Thyroid gland (tissue), 4 donors: ENCODE results near the gene LIPN. TPM values are rescaled to one million over a fixed set of nuclear protein-coding genes. Genes with fewer than 3 reads are reported as not detected.

Source experiments
- DNase-seq, 2 donors: peaks; one replicate each; pipeline ENCODE4 v3.0.0-alpha.2; 2019
- H3K27ac ChIP-seq, 3 donors: fragments of 200-600 bp; sonication (generic); 1 replicate in 2 of 3; 2 replicates in 1 of 3; pipeline ENCODE4 v1.5.1; 2016 to 2019; ENCODE audit warnings: mild to moderate bottlenecking in 1 of 3, moderate library complexity in 1 of 3
- H3K27me3 ChIP-seq: fragments of 200-600 bp; sonication (generic); one replicate; pipeline ENCODE4 v1.5.1; 2019
- H3K36me3 ChIP-seq, 2 donors: fragments of 200-600 bp; sonication (generic); one replicate each; pipeline ENCODE4 v1.5.1; 2016 to 2019
- H3K4me1 ChIP-seq, 2 donors: fragments of 200-600 bp; sonication (generic); one replicate each; pipeline ENCODE4 v1.5.1; 2017 to 2019
- H3K4me3 ChIP-seq, 3 donors: fragments of 200-600 bp; sonication (generic); replicated peaks in 1 of 3; 1 replicate in 2 of 3; 2 replicates in 1 of 3; pipeline ENCODE4 v1.5.1; 2016; ENCODE audit warnings: mild to moderate bottlenecking in 1 of 3
- H3K9me3 ChIP-seq: fragments of 200-600 bp; sonication (generic); one replicate; pipeline ENCODE4 v1.5.1; 2017
- CTCF ChIP-seq, 6 experiments: fragments of 200-600 bp in 3 of 6; fragments of 450-650 bp in 3 of 6; sonication (generic) in 3 of 6; IDR thresholded peaks; one replicate each; pipeline ENCODE4 v1.5.1; 2016 to 2019; ENCODE audit warnings: antibody characterized with exemption in 6 of 6, mild to moderate bottlenecking in 2 of 6, inconsistent platforms in 1 of 6, moderate library complexity in 1 of 6
- POLR2A ChIP-seq, 2 donors: fragments of 450-650 bp; IDR thresholded peaks; one replicate each; pipeline ENCODE4 v1.6.1; 2017; ENCODE audit warnings: antibody characterized with exemption in 2 of 2, mild to moderate bottlenecking in 2 of 2, moderate library complexity in 1 of 2
- WGBS, 2 donors: methylation state at CpG; one replicate each; pipeline ENCODE4 v1.1.5; 2017; 5-methylcytosine and 5-hydroxymethylcytosine counted together
- intact Hi-C: fragments of 100-400 bp; cut with DNase I; formaldehyde crosslinking; loops from one replicate; pipeline ENCODE4 v1.15.1; 2023
- total RNA-seq, 4 donors: library from RNA; depleted of rRNA; stranded (reverse); fragments of >200 nt; gene quantifications; one replicate each; pipeline ENCODE4 v1.2.3, GENCODE V29; 2016

The LIPN gene
- total RNA-seq, 4 donors from 2014 or later, result not detected

DNA sequence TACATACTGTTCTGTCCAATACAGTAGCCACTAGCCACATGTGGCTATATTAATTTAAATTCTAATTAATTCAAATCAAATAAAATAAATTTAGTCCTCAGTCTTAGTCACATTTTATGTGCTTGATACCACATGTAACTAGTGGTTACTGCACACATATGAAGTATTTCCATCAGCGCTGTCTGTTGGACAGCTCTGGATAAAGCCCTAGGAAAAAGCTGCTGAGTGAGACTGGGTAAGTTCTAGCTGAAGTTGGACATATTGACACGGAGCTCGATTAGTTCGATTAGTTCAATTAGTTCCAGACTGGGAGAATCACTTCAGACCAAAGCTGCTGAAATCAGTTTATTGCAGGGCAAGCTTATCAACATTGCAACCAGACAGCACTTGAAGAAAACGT is 27.6 kb downstream of the LIPN start:
- TF ChIP-seq CTCF (IDR thresholded peaks at IDR 0.05) (no peak), POLR2A (IDR thresholded peaks at IDR 0.05) (no peak)
- no peaks in the 10 kb centered on the region for H3K27me3 ChIP-seq
- intact Hi-C loops, result no loop called here
- no peaks in the 10 kb centered on the region for H3K9me3 ChIP-seq
- WGBS, 2 donors, result 83 to 89% methylated on average over 5 of the region's 5 CpGs
- no peaks in the 10 kb centered on the region for H3K36me3 ChIP-seq
- no peaks in the 10 kb centered on the region for H3K4me1 ChIP-seq
- no peak overlapping the region for H3K4me3 ChIP-seq
- no peak overlapping the region for H3K27ac ChIP-seq
- DNase-seq, result no peak

- Histone ChIP-seq H3K27ac (no peak overlapping the region), H3K4me3 (no peak overlapping the region), H3K4me1 (no peaks in the 10 kb centered on the region), H3K27me3 (no peaks in the 10 kb centered on the region), H3K36me3 (no peaks in the 10 kb centered on the region), H3K9me3 (no peaks in the 10 kb centered on the region)
- TF ChIP-seq CTCF (IDR thresholded peaks at IDR 0.05), result no peak
- no peak for TF ChIP-seq POLR2A (IDR thresholded peaks at IDR 0.05)
- no peak for DNase-seq
- intact Hi-C loops, result no loop called here
Measured at GRCh38 chr10:88788924-88789323, 29.1 kb downstream of the LIPN start.

- Histone ChIP-seq H3K27me3 (no peaks in the 10 kb centered on the region), H3K9me3 (no peaks in the 10 kb centered on the region), H3K4me1 (no peaks in the 10 kb centered on the region), H3K36me3 (no peaks in the 10 kb centered on the region), H3K27ac (no peak overlapping the region), H3K4me3 (no peak overlapping the region)
- TF ChIP-seq CTCF (IDR thresholded peaks at IDR 0.05) (peak in 3 of 6 experiments; percentile 24 to 44 (median 30)), POLR2A (IDR thresholded peaks at IDR 0.05) (no peak)
- DNase-seq, result peak; percentile 4 to 7
- 53 to 59% methylated on average over 2 of the region's 2 CpGs for WGBS, 2 donors
- intact Hi-C loops, result no loop called here
Measured at GRCh38 chr10:88791924-88792323, 32.1 kb downstream of the LIPN start.

DNA sequence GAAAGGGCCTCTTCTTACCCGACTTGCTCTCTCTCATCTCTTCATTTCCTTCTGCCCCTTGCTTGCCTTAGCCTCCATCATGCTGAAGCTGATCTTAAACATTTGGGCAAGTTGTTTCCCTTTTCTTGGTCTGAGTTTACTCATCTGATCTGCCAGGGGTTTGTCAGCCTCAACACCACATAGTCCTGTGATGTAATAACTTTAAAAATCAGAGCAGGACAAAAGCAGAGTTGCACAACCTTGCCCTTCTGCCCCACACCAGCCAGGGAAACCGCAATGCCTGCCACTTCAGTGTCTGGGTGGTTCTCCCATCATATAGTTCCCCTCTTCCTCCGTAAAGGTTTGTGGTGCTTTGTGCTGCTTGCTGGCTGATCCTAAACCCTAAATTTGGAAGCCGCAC is 32.8 kb downstream of the LIPN start:
- intact Hi-C loops, result no loop called here
- H3K36me3 ChIP-seq, result no peaks in the 10 kb centered on the region
- no peak overlapping the region for H3K27ac ChIP-seq
- WGBS, 2 donors, result 90% methylated on average over 4 of the region's 4 CpGs
- no peaks in the 10 kb centered on the region for H3K4me1 ChIP-seq
- no peaks in the 10 kb centered on the region for H3K27me3 ChIP-seq
- no peak for DNase-seq
- no peak overlapping the region for H3K4me3 ChIP-seq
- H3K9me3 ChIP-seq, result no peaks in the 10 kb centered on the region
- TF ChIP-seq CTCF (IDR thresholded peaks at IDR 0.05) (no peak), POLR2A (IDR thresholded peaks at IDR 0.05) (no peak)

DNA sequence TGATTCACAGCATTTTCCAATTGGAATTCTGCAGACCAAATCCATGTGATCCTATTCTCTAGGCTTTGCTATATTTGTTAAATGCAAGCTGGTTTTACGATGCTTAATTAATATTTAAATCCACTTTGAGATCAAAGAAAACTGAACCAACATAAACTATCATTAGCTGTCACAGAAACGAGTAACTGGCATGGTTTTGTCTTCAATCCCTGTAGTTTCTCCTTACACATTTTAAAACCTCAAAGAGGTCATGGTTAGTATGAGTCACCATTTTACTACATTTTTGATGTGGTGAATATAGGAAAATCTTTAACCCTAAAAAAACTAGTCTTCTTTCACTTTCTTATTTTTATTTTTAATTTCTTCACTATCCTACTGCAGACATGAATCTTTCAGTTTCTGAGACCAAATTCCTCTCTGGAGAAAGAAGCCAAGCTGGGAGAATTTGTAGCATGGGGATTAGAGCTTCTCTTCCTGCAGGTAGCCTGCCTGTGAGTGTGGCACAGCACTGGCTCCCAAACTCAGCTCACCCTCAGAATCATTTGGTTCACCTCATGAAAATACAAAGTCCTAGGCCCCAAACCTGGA is 34.0 kb downstream of the LIPN start:
- Histone ChIP-seq H3K36me3 (no peaks in the 10 kb centered on the region), H3K9me3 (no peaks in the 10 kb centered on the region), H3K27me3 (no peaks in the 10 kb centered on the region), H3K27ac (no peak overlapping the region), H3K4me3 (no peak overlapping the region), H3K4me1 (no peaks in the 10 kb centered on the region)
- no peak for DNase-seq
- TF ChIP-seq CTCF (IDR thresholded peaks at IDR 0.05) (no peak), POLR2A (IDR thresholded peaks at IDR 0.05) (no peak)
- intact Hi-C loops, result no loop called here
- 75 to 80% methylated on average over 2 of the region's 2 CpGs for WGBS, 2 donors
